ENCODE data around the gene MRPL47. TPM values are rescaled to one million over a fixed set of nuclear protein-coding genes. Genes with fewer than 3 reads are reported as not detected.
A peak's percentile ranks its signal among the peaks of the same experiment; 100 is the strongest.
"Not testable (repeated sequence)": the region's sequence is repeated elsewhere in the genome, so short reads cannot be mapped to it uniquely, and the experiment has no call there.

The MRPL47 gene
- 10 to 100 TPM; 34.4 to 50.5 TPM for total RNA-seq
- long read RNA-seq, transcript MRPL47-203 (7 exons, 1,370 nt) = major isoform, 8 of 8 reads
- long read RNA-seq, partial matches to known transcripts = 0 of 8 reads
- long read RNA-seq, other reads (novel, unspliced or antisense) = 0 of 8 reads

GRCh38 chr3:179604321-179605078 lies at the start of gene MRPL47, which contains the start of gene NDUFB5:
Gene MRPL47, minus strand, starts transcription at chr3:179604638. Its CDS starts 14 bp downstream, at chr3:179604624.
Gene NDUFB5, plus strand, starts transcription at chr3:179604794. Its CDS starts 22 bp downstream, at chr3:179604816.
- intact Hi-C loops (cut with DNase I) = no loop called here
- DNase-seq (peak; percentile 95), ATAC-seq (peak; percentile 100)

DNA sequence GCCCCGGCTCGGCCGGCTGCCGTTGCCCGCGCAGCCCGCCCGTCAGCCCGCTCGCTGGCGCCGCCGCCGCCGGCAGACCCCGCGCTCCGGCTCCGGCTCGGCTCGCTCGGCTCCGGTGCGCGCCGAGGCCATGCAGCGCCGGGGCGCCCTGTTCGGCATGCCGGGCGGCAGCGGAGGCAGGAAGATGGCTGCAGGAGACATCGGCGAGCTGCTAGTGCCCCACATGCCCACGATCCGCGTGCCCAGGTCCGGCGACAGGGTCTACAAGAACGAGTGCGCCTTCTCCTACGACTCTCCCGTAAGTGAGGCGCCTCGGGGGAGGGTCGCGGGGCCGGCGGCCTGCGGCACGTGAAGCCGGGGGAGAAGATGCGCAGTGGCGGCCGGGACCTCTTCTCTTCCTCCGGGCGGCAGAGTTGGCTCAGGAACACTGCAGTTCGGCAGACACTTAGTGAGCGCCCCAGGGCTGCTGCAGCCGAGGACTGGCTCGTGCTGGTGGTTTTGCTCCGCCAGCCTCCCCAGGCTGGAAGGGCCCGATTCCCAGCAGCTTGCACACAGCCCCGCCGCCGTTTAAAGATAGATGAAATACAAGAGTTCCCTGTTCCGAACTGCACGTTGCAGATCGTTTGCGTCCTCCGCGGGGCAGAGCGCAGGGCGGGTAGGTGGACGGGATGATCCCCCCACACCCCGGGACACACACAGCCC lies 48.8 kb upstream of the MRPL47 start:
- ATAC-seq = peak; percentile 83 to 90
- intact Hi-C loops (cut with DNase I) = no loop called here
- peak; percentile 83 for DNase-seq

DNA sequence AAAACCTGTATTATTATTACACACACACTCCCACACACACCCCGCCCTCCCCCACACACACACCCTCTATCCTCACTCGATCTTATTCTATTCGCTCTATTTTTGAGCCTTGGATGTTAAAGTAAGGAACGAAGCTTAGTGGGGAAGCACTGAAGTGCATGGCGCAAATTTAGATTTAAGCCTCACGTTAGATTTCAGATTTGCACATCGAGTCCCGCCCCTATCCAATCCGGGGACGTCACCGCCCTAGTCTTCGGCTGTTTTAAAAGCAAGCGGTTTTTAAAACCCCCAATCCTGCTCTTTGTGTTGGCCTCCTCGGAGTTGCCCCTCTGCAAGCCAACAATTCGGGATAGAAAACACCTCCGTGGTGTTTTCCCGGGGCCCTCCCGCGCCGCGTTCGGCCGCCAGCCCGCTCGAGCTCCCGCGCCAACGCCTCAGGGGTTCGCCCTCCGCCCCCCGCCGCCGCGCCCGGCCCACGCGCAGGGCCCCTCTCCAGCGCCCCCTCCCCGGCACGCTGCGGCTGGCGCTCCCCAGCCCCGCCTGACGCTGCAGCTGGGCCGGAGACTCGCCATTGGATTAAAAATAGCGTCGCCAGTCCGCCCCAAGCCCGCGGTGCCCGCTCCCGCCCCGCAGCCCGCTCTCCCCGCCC lies 48.1 kb upstream of the MRPL47 start, which contains the start of gene USP13:
USP13 (plus strand) TSS at position 594 of the 649 bp plus-strand sequence. CDS start 186 bp downstream, outside the sequence.
- ATAC-seq = peak; percentile 71 to 78
- intact Hi-C loops (cut with DNase I) = no loop called here
- peak; percentile 75 for DNase-seq

DNA sequence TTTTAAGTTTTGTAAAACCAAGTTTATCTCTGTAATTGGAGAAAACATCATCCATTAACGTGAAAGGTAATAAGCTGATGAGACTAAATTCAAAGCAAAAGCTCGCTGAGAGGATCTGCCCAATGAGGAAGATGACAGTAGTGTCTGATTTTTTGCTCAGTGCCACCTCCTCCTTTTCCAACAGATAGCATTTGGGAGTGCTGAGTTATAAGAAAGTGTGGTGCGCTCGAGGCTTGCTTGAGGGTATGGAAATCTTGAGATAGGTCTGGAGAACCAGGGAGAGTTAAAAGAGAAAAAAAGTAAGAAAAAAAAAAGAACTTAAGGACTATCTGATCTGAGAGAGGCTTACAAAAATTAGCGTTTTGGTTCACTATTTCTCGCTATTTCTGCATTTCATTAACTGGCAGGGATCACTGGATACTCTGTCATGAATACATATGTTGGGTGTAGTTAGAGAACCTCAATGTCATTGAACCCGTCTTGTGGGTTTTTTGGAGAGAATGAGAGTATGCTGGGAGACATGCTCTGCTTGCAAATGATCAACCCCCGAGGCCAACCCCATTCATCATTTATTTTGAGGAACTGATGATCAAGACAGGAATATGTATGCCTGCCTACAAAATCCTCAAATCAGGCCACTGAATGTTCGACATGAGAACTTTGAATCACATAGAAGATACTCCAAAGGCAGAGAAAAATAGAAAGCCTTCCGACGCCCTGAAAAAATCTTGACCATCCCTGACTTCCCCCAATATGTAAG lies 47.4 kb upstream of the MRPL47 start:
- ATAC-seq (no peak), DNase-seq (no peak)
- intact Hi-C loops (cut with DNase I) = no loop called here

DNA sequence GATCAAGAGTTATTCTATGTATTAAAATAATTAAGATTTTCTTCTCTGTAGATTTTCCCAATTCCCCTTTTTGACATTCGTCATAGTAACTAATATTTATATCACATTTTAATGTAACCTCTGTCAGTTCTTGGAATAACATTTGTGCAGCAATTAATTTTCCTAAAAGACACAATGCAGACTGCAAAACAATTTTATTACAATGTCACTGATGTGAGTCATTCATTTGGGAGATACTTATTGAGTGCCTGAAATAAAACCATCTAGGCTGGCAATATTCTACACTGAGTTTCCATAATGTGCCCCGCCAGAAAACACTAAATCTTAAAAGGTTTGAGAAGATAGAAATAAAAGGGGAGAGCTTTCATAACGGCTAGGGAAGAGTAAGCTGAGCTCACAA lies 41.7 kb upstream of the MRPL47 start:
- intact Hi-C loops (cut with DNase I) = no loop called here
- DNase-seq (no peak), ATAC-seq (no peak)

DNA sequence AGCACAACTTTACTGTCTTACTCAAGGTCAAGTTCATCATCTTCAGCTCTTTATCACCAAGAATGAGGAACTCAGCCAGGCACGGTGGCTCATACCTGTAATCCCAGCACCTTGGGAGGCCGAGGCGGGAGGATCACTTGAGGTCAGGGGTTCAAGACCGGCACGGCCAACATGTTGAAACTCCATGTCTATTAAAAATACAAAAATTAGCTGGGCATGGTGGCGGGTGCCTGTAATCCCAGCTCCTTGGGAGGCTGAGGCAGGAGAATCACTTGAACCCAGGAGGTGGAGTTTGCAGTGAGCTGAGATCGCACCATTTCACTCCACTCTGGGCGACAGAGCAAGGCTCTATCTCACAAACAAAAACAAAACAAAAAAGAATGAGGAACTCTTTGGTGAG lies 39.4 kb upstream of the MRPL47 start:
- not testable (repeated sequence) for DNase-seq, ATAC-seq

GRCh38 chr3:179642871-179643270 lies 38.4 kb upstream of the MRPL47 start:
- DNase-seq (no peak), ATAC-seq (no peak)
- intact Hi-C loops (cut with DNase I) = no loop called here

More for the DNA sequence above, 39.4 kb upstream of the MRPL47 start:
- intact Hi-C loops (cut with DNase I) = not testable (repeated sequence)

GRCh38 chr3:179640469-179640868 lies 36.0 kb upstream of the MRPL47 start:
- intact Hi-C loops (cut with DNase I) = no loop called here
- ATAC-seq = no peak
- no peak for DNase-seq

- ATAC-seq (no peak), DNase-seq (no peak)
- intact Hi-C loops (cut with DNase I) = no loop called here
Measured at GRCh38 chr3:179630753-179631451, 26.5 kb upstream of the MRPL47 start.

GRCh38 chr3:179624451-179624850 lies 20.0 kb upstream of the MRPL47 start:
- ATAC-seq = no peak
- intact Hi-C loops (cut with DNase I) = no loop called here
- no peak for DNase-seq

GRCh38 chr3:179622023-179622422 lies 17.6 kb upstream of the MRPL47 start:
- no peak for ATAC-seq
- intact Hi-C loops (cut with DNase I) = no loop called here

DNA sequence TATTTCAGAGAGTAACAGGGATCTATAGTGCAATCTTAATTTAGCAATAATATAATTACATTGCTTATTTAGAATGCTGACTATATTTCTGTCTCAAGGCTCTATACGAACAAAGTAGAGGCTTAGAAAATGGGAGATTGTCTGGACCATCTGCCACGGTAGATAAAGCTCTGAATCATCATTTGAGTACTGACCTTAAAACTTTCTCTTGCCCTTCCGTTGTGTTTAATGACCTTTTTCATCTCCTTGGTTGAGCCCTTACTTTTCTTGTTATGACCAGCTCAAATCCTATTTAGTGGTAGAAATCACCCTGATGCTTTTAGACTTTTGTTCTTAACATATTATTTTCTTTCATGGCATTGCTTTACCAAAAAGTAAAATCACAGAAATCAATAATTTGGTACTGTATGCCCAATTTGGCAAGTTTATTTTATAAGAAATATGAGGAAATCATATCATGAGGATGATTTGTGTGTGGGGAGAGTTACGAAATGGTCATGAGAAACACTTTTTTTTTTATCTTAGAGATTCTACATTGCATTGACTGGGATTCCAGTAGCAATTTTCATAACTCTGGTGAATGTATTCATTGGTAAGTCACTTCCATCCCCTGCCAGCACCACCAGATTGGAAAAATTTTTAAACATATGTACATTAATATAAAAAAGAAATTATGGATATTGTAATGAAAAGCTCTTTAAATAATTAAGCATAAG lies 11.2 kb upstream of the MRPL47 start:
- intact Hi-C loops (cut with DNase I) = no loop called here
- ATAC-seq (no peak), DNase-seq (no peak)

More at GRCh38 chr3:179622023-179622422, 17.6 kb upstream of the MRPL47 start:
- no peak for DNase-seq

GRCh38 chr3:179613807-179614206 lies 9.4 kb upstream of the MRPL47 start:
- intact Hi-C loops (cut with DNase I) = no loop called here
- ATAC-seq = peak in 1 of 2 donors; percentile 19

DNA sequence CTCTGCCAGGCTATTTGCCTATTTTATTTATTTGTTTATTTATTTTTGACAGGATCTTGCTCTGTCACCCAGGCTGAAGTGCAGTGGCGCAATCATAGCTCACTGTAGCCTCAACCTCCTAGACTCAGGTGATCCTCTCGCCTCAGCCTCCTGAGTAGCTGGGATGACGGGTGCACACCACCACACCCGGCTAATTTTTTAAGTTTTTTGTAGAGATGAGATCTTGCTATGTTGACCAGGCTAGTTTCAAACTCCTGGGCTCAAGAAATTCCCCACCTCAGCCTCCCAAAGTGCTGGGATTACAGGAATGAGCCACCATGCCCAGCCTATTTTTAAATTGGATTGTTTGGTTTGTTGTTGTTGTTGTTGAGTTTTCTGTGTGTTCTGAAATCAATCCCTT lies 5.6 kb upstream of the MRPL47 start:
- ATAC-seq (no peak), DNase-seq (no peak)
- intact Hi-C loops (cut with DNase I) = no loop called here

More at GRCh38 chr3:179613807-179614206, 9.4 kb upstream of the MRPL47 start:
- DNase-seq = no peak

DNA sequence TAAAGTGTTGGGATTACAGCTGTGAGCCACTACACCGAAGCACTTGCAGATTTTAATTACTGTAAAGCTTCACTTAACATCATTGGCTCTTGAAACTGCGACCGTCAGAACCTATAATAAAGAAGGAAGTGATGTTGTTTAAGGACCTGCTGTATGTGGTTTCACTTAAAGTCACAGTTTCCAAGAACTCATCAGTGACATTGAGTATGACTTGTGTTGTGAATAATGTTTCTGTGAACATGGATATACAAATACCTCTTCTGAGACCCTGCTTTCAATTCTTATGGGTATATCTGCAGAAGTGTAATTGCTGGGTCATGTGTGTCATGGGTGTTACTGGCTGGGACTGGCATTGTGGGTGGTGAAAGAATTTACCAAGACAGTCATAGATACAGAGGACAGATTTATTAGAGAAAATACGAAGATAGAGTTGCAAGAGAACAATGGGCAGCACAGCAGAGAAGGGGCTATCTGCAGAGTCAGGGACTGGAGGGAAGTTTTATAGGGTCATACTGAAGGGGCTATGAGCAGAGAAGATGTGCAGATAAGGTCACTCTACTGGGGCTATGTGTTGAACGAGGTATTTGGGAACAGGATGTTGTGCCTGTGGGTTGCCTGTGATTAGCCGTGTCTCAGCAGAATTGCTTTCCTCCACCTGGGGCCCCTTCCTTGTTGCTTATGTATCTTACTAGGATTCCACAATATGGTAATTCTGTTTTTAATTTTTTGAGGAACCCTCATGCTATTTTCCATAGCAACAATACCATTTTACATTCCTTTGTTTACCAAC lies 4.7 kb upstream of the MRPL47 start:
- ATAC-seq = no peak
- intact Hi-C loops (cut with DNase I) = no loop called here

GRCh38 chr3:179606534-179607085 lies 2.2 kb upstream of the MRPL47 start:
- intact Hi-C loops (cut with DNase I) = no loop called here
- DNase-seq (no peak), ATAC-seq (no peak)

More for the DNA sequence above, 4.7 kb upstream of the MRPL47 start:
- DNase-seq = no peak

Data from left cardiac atrium (tissue), 4 donors.